HepG2 (cell line): ENCODE measurements around the gene NPBWR2. TPM values are rescaled to one million over a fixed set of nuclear protein-coding genes. Genes with fewer than 3 reads are reported as not detected.
A peak's percentile ranks its signal among the peaks of the same experiment; 100 is the strongest.

Experiments used
- ELF4 ChIP-seq: sonication (generic); formaldehyde crosslinking; IDR thresholded peaks from 2 replicates; pipeline ENCODE4 v1.5.0; 2020; ENCODE audit warnings: missing genetic modification reagents, mild to moderate bottlenecking, moderate library complexity, borderline replicate concordance
- FOXM1 ChIP-seq: sonication (generic); formaldehyde crosslinking; IDR thresholded peaks from 2 replicates; pipeline ENCODE4 v1.5.0; 2020; ENCODE audit warnings: missing genetic modification reagents
- GATAD1 ChIP-seq: IDR thresholded peaks from 2 replicates; pipeline ENCODE4 v1.6.1; 2016; ENCODE audit warnings: missing genetic modification reagents, missing compliant biosample characterization
- GATAD2A ChIP-seq: IDR thresholded peaks from 2 replicates; pipeline ENCODE4 v1.6.1; 2016
- MIER2 ChIP-seq: IDR thresholded peaks from 2 replicates; pipeline ENCODE4 v1.6.1; 2016; ENCODE audit warnings: missing biosample characterization, missing genetic modification reagents
- MTF1 ChIP-seq: sonication (generic); formaldehyde crosslinking; IDR thresholded peaks from 2 replicates; pipeline ENCODE4 v1.5.0; 2020; ENCODE audit warnings: missing genetic modification reagents
- PLRG1 ChIP-seq: fragments of 450-650 bp; conservative IDR thresholded peaks from 2 replicates; pipeline ENCODE4 v1.6.1; 2016
- TCF12 ChIP-seq, 2 experiments: fragments of 450-650 bp in 1 of 2; sonication (generic) in 1 of 2; formaldehyde crosslinking in 1 of 2; IDR thresholded peaks; 2 replicates each; pipeline versions ENCODE4 v1.6.1 to v1.8.0; 2017 to 2022; ENCODE audit warnings: antibody characterized with exemption in 1 of 2, mild to moderate bottlenecking in 1 of 2, missing genetic modification reagents in 1 of 2, moderate library complexity in 1 of 2
- ZNF614 ChIP-seq: IDR thresholded peaks from 2 replicates; pipeline ENCODE4 v1.6.1; 2018; ENCODE audit warnings: missing biosample characterization, missing genetic modification reagents, inconsistent platforms, borderline replicate concordance
- polyA plus RNA-seq, 8 experiments: library from polyadenylated mRNA; depleted of rRNA in 3 of 8; stranded (reverse) in 7 of 8; unstranded in 1 of 8; fragments of >200 nt; fragmentation: Illumina TruSeq in 4 of 8; extraction: Trizol in 4 of 8; gene quantifications; 2 replicates each; pipeline versions ENCODE4 v1.2.1 to v1.2.3, GENCODE V29; 2011 to 2016; ENCODE audit warnings: low read depth in 4 of 8, missing spikeins in 1 of 8, mixed read lengths in 1 of 8; ENCODE audit not compliant: insufficient read depth in 1 of 8
- total RNA-seq, 5 experiments: library from RNA; depleted of rRNA; stranded (reverse); fragments of >200 nt; fragmentation: Illumina TruSeq; extraction: Trizol; gene quantifications; 2 replicates each; pipeline ENCODE4 v1.2.3, GENCODE V29; 2016; ENCODE audit warnings: low read depth in 1 of 5
- TF ChIP-seq, protein P1 (sequence below): sonication (generic); formaldehyde crosslinking; IDR thresholded peaks from 2 replicates; pipeline ENCODE4 v1.5.1; 2020; ENCODE audit warnings: missing genetic modification reagents, mild to moderate bottlenecking, borderline replicate concordance
- TF ChIP-seq, protein P2 (sequence below): sonication (generic); formaldehyde crosslinking; IDR thresholded peaks from 2 replicates; pipeline ENCODE4 v1.8.1; 2023; ENCODE audit warnings: mild to moderate bottlenecking, missing genetic modification reagents
- TF ChIP-seq, protein P3 (sequence below): IDR thresholded peaks from 2 replicates; pipeline ENCODE4 v1.4.0; 2020; ENCODE audit warnings: mild to moderate bottlenecking, missing genetic modification reagents
- TF ChIP-seq, protein P4 (sequence below): sonication (generic); formaldehyde crosslinking; IDR thresholded peaks from 2 replicates; pipeline ENCODE4 v1.5.0; 2020; ENCODE audit warnings: mild to moderate bottlenecking, missing genetic modification reagents, borderline replicate concordance
- TF ChIP-seq, protein P5 (sequence below): sonication (generic); formaldehyde crosslinking; IDR thresholded peaks from 2 replicates; pipeline ENCODE4 v1.8.1; 2023; ENCODE audit warnings: mild to moderate bottlenecking, moderate library complexity, missing genetic modification reagents

Gene NPBWR2
- total and polyA plus RNA-seq, 2 of the 13 experiments (the other 11 are each of a cell fraction or from before 2014, with no cell fraction given) = not detected

DNA sequence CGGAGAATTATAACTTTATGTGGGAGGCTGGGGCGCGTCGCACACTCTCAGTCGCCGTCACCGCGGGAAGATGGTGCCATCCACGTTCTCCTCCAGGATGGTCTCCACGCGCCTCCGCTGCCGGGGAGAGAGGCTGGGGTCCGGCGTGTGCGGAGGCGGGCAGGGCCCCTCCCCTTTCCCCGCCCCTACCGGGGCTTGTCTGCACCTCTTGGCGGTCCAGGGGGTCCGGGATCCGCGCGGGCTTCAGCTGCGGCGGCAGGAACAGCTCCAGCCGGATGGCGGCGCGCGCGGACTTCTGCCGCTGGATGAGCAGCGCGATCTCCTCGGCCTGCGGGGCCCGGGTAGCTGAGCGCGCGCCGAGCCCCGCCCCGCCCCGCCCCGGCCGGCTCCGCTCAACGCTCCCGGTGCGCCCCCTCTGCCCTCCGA is 24.0 kb downstream of the NPBWR2 start (continued):
- TF ChIP-seq ELF4 (CRISPR knock-in tag) (no peak), TCF12 (IDR thresholded peaks at IDR 0.05) (no peak), TCF12 (CRISPR knock-in tag; IDR thresholded peaks at IDR 0.05) (no peak), FOXM1 (CRISPR knock-in tag) (no peak), GATAD2A (peak; percentile 55), PLRG1 (no peak), GATAD1 (CRISPR knock-in tag) (0 out of 2 replicates have a peak, but pooled peaks have one; percentile 45), MTF1 (CRISPR knock-in tag) (no peak), MIER2 (0 out of 2 replicates have a peak, but pooled peaks have one; percentile 29), ZNF614 (CRISPR knock-in tag) (peak; percentile 43; the same call in 1 of the 2 replicates)
- TF ChIP-seq, protein P1, sequence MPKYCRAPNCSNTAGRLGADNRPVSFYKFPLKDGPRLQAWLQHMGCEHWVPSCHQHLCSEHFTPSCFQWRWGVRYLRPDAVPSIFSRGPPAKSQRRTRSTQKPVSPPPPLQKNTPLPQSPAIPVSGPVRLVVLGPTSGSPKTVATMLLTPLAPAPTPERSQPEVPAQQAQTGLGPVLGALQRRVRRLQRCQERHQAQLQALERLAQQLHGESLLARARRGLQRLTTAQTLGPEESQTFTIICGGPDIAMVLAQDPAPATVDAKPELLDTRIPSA (CRISPR knock-in tag) = no peak
- TF ChIP-seq, protein P2, sequence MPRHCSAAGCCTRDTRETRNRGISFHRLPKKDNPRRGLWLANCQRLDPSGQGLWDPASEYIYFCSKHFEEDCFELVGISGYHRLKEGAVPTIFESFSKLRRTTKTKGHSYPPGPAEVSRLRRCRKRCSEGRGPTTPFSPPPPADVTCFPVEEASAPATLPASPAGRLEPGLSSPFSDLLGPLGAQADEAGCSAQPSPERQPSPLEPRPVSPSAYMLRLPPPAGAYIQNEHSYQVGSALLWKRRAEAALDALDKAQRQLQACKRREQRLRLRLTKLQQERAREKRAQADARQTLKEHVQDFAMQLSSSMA (CRISPR knock-in tag) = peak; percentile 69; the same call in 1 of the 2 replicates
- TF ChIP-seq, protein P3, sequence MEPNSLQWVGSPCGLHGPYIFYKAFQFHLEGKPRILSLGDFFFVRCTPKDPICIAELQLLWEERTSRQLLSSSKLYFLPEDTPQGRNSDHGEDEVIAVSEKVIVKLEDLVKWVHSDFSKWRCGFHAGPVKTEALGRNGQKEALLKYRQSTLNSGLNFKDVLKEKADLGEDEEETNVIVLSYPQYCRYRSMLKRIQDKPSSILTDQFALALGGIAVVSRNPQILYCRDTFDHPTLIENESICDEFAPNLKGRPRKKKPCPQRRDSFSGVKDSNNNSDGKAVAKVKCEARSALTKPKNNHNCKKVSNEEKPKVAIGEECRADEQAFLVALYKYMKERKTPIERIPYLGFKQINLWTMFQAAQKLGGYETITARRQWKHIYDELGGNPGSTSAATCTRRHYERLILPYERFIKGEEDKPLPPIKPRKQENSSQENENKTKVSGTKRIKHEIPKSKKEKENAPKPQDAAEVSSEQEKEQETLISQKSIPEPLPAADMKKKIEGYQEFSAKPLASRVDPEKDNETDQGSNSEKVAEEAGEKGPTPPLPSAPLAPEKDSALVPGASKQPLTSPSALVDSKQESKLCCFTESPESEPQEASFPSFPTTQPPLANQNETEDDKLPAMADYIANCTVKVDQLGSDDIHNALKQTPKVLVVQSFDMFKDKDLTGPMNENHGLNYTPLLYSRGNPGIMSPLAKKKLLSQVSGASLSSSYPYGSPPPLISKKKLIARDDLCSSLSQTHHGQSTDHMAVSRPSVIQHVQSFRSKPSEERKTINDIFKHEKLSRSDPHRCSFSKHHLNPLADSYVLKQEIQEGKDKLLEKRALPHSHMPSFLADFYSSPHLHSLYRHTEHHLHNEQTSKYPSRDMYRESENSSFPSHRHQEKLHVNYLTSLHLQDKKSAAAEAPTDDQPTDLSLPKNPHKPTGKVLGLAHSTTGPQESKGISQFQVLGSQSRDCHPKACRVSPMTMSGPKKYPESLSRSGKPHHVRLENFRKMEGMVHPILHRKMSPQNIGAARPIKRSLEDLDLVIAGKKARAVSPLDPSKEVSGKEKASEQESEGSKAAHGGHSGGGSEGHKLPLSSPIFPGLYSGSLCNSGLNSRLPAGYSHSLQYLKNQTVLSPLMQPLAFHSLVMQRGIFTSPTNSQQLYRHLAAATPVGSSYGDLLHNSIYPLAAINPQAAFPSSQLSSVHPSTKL (CRISPR knock-in tag) = peak; percentile 57
- TF ChIP-seq, protein P4, sequence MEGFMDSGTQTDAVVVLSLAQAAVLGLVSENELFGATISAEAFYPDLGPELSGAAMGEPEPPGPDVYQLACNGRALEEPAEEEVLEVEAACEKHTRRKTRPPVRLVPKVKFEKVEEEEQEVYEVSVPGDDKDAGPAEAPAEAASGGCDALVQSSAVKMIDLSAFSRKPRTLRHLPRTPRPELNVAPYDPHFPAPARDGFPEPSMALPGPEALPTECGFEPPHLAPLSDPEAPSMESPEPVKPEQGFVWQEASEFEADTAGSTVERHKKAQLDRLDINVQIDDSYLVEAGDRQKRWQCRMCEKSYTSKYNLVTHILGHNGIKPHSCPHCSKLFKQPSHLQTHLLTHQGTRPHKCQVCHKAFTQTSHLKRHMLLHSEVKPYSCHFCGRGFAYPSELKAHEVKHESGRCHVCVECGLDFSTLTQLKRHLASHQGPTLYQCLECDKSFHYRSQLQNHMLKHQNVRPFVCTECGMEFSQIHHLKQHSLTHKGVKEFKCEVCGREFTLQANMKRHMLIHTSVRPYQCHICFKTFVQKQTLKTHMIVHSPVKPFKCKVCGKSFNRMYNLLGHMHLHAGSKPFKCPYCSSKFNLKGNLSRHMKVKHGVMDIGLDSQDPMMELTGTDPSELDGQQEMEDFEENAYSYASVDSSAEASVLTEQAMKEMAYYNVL (CRISPR knock-in tag) = no peak
- TF ChIP-seq, protein P5, sequence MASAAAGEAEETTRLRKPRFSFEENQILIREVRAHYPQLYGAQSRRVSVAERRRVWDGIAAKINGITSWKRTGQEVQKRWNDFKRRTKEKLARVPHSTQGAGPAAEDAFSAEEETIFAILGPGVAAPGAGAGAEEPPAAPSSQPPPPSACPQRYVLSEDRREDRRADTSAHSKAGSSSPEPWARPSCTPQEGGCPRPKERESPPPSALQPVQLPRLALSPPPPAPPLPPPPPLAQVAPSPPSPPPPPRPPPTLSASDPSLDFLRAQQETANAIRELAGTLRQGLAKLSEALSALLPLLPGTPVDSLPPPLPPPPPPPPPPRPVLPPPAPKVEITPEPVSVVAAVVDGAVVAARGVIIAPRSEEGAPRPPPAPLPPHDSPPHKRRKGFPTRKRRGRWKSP (CRISPR knock-in tag) = no peak
